ENCODE results near the gene YIPF2. TPM values are rescaled to one million over a fixed set of nuclear protein-coding genes. Genes with fewer than 3 reads are reported as not detected.

YIPF2 gene
- total and polyA plus RNA-seq, 10 of the 15 experiments (the other 5 are each of a cell fraction or from before 2014, with no cell fraction given) = 0.92 to 38.9 (median 17.6) TPM

DNA sequence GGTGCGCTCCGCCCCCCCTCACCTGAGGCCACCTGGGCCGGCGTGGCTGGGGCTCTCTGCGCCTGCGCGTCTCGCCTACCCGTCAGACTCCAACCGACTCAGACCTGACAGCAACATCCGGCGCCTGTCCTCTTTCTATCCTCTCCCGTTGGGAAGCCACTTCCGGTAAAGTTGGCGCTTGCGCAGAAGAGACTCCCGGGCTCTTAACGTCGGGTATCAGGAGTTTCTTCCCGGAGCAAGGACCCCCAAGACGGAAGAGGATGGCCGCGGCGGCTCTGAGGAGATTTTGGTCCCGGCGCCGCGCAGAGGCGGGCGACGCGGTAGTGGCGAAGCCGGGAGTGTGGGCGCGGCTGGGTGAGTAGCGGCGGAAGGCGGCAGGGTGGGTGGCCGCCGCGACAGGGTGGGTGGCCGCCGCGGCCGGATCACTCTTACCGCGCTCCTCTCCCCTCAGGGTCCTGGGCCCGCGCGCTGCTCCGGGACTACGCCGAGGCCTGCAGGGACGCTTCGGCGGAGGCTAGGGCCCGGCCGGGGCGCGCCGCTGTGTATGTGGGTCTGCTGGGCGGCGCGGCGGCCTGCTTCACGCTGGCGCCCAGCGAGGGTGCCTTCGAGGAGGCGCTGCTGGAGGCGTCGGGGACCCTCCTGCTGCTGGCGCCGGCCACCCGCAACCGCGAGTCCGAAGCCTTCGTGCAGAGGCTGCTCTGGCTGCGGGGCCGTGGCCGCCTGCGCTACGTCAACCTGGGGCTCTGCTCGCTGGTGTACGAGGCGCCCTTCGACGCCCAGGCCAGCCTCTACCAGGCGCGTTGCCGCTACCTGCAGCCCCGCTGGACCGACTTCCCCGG, at the start of gene YIPF2, which contains the start of gene TIMM29 (continued):
- TF ChIP-seq ZBTB33 (IDR thresholded peaks at IDR 0.05) (no peak), ELK1 (IDR thresholded peaks at IDR 0.05; ENCODE audit: low read depth, low read length) (peak; percentile 95), STAT3 (IDR thresholded peaks at IDR 0.05; ENCODE audit: low read depth, low read length) (no peak), HCFC1 (IDR thresholded peaks at IDR 0.05; ENCODE audit: low read length) (peak; percentile 93), DPF2 (IDR thresholded peaks at IDR 0.05) (peak; percentile 78), WRNIP1 (IDR thresholded peaks at IDR 0.05; ENCODE audit: borderline replicate concordance, low read depth, low read length) (peak; percentile 96; the same call in 1 of the 2 replicates), CREM (IDR thresholded peaks at IDR 0.05; ENCODE audit: low read depth) (peak; percentile 94), MEF2B (IDR thresholded peaks at IDR 0.05; ENCODE audit: partially characterized antibody, poor library complexity, severe bottlenecking) (no peak), MYC (IDR thresholded peaks at IDR 0.05; ENCODE audit: insufficient read depth, insufficient read length, insufficient replicate concordance, low read length, severe bottlenecking) (no peak), EGR1 (IDR thresholded peaks at IDR 0.05; ENCODE audit: borderline replicate concordance in 1 of 2, low read depth in 2 of 2, low read length in 2 of 2) (peak; percentile 9 to 41; a peak in 1 of 3 replicates), NR2C2 (IDR thresholded peaks at IDR 0.05; ENCODE audit: borderline replicate concordance, control insufficient read depth, insufficient read length, low read depth) (no peak), YY1 (IDR thresholded peaks at IDR 0.05; ENCODE audit: low read depth, low read length) (peak; percentile 98), POLR2AphosphoS5 (IDR thresholded peaks at IDR 0.05; ENCODE audit: low read length) (peak; percentile 48; the same call in 1 of the 2 replicates), FOXK2 (IDR thresholded peaks at IDR 0.05) (peak; percentile 93), JUNB (IDR thresholded peaks at IDR 0.05) (no peak), TBL1XR1 (IDR thresholded peaks at IDR 0.05; ENCODE audit: low read depth, low read length) (peak; percentile 65; the same call in 1 of the 2 replicates), ZNF24 (IDR thresholded peaks at IDR 0.05) (peak; percentile 37; the same call in 1 of the 2 replicates), SUZ12 (IDR thresholded peaks at IDR 0.05; ENCODE audit: unreplicated experiment) (no peak), CHD2 (IDR thresholded peaks at IDR 0.05; ENCODE audit: borderline replicate concordance, low read depth, low read length) (peak; percentile 44; the same call in 1 of the 2 replicates), REST (IDR thresholded peaks at IDR 0.05; ENCODE audit: low read depth, low read length) (no peak), SPI1 (IDR thresholded peaks at IDR 0.05; ENCODE audit: borderline replicate concordance, insufficient read depth, low read depth, low read length) (no peak)
- TF ChIP-seq, protein P1, sequence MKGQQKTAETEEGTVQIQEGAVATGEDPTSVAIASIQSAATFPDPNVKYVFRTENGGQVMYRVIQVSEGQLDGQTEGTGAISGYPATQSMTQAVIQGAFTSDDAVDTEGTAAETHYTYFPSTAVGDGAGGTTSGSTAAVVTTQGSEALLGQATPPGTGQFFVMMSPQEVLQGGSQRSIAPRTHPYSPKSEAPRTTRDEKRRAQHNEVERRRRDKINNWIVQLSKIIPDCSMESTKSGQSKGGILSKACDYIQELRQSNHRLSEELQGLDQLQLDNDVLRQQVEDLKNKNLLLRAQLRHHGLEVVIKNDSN (IDR thresholded peaks at IDR 0.05; ENCODE audit: borderline replicate concordance, extremely low read length, insufficient read depth, low read depth, low read length) = no peak
